Measurements from ENCODE around the gene SMIM10.

SMIM10 gene

DNA sequence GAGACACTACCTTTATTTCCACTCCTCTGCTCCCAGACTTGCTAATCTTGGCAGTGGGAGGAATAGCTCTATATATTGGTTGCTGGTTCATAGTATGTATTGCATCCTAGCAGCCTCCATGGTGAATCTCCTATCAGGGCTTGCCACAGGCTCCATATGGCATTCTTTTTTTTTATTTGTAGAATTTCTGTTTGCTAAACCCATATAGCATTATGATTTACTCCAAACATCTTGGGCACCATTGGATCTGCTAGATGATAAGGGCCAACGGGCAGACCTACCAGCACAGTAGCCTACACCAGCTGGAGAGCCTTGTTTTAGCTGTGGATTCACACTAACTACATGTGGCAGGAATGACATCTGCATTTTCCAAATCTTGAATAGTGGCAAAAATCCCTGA is 6.9 kb downstream of the SMIM10 start:
- no peak for DNase-seq (ENCODE audit: low spot score)
- in situ Hi-C loops (cut with MboI; ENCODE audit: low sequenced_read_pairs, unreplicated experiment): no loop called here
- TF ChIP-seq, protein P1, sequence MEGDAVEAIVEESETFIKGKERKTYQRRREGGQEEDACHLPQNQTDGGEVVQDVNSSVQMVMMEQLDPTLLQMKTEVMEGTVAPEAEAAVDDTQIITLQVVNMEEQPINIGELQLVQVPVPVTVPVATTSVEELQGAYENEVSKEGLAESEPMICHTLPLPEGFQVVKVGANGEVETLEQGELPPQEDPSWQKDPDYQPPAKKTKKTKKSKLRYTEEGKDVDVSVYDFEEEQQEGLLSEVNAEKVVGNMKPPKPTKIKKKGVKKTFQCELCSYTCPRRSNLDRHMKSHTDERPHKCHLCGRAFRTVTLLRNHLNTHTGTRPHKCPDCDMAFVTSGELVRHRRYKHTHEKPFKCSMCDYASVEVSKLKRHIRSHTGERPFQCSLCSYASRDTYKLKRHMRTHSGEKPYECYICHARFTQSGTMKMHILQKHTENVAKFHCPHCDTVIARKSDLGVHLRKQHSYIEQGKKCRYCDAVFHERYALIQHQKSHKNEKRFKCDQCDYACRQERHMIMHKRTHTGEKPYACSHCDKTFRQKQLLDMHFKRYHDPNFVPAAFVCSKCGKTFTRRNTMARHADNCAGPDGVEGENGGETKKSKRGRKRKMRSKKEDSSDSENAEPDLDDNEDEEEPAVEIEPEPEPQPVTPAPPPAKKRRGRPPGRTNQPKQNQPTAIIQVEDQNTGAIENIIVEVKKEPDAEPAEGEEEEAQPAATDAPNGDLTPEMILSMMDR (IDR thresholded peaks at IDR 0.05; ENCODE audit: borderline replicate concordance, control extremely low read depth, extremely low read depth, insufficient read depth, missing control alignments): no peak

DNA sequence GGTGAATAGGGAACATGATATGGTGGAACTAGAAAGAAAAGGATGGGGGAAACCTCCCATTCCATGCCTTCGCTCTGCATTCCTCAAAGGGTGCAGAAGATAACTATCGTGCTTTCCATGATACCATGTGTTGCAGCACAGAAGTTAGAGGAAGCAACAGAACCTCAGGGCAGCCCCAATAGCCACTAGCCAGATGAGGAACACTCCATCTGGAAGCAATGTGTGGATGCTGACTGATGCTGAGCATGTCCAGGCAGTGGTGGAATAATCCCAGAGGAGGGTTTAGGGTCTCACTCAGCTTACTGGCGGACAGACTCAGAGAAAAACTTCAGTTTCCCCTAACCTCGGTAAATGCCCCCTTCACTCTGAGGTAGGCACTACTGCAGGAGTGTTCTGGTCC is 7.5 kb downstream of the SMIM10 start:
- no peak for DNase-seq (ENCODE audit: low spot score)
- in situ Hi-C loops (cut with MboI; ENCODE audit: low sequenced_read_pairs, unreplicated experiment): no loop called here
- TF ChIP-seq, protein P1 (IDR thresholded peaks at IDR 0.05; ENCODE audit: borderline replicate concordance, control extremely low read depth, extremely low read depth, insufficient read depth, missing control alignments): no peak

DNA sequence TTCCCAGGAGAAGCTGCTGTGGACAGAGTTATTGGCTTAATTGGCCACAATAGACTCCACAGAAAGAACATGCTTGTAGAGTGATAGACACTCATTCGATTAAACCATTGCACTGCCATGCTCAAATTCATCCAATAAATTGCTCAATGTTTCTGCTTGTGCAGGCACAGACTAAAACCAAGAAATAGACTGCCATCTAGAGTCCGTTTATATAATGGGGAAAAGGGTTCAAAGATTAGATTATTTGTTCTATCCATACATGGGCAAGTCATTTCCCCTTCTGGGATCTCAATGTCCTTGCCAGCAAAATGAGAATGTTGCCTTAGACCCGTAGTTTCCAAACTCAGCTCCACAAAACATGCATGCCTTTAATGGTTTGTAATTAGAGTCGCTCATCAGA is 8.7 kb downstream of the SMIM10 start:
- in situ Hi-C loops (cut with MboI; ENCODE audit: low sequenced_read_pairs, unreplicated experiment): no loop called here
- DNase-seq (ENCODE audit: low spot score): peak; percentile 38
- TF ChIP-seq, protein P1 (IDR thresholded peaks at IDR 0.05; ENCODE audit: borderline replicate concordance, control extremely low read depth, extremely low read depth, insufficient read depth, missing control alignments): peak; percentile 32

DNA sequence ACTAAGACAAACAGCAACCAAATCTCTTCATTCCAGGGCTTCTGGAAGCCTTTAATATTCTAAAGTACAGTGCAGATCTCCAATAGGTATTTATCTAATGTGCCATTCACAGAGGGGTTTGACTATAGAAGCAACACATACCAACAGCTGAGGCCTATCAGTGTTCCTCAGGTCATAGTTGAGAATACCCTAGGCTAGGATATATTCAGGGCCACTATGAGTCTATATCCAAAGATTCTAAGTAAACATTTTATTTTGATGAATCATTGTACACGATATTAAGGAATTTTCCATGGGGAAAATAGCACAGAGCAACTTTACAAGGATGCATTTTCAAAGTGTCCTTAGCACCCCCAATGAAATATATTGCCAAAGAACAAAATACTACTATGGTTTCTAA is 9.7 kb downstream of the SMIM10 start:
- in situ Hi-C loops (cut with MboI; ENCODE audit: low sequenced_read_pairs, unreplicated experiment): no loop called here
- TF ChIP-seq, protein P1 (IDR thresholded peaks at IDR 0.05; ENCODE audit: borderline replicate concordance, control extremely low read depth, extremely low read depth, insufficient read depth, missing control alignments): no peak
- no peak for DNase-seq (ENCODE audit: low spot score)

DNA sequence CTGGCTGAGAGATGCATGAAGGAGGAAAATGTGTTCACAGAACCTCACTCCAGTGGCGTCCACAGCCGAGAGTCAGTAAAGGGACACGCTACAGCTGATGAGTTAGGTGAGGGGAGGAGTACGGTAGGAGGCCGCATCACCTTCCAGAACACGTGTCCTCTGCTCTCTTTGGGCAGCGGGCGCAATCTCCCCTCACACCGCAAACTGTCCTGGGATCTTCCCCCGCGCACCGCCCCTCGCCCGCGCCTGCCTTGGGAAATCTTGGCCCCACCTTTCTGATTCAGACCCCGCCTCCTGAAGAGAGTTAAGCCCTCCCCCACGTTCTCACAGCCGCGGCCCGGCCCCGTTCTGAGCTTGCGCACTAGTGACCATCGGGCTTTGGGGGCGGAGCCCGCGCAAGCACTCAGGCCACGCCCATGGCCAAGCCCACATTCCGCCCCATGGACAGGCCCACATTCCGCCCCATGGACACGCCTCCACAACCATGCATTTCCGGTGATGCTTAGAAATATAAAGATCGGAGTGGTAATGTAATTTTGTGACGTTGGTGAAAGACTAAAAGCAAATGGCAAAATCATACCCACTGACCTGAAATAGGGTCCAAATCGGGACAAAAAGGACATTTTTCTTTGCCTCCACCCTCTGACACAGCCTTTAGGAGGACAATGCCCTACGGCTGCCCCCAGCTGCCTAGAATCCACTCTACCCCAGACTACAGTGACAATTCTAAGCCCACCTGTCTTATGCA is 13.3 kb downstream of the SMIM10 start:
- TF ChIP-seq, protein P1 (IDR thresholded peaks at IDR 0.05; ENCODE audit: borderline replicate concordance, control extremely low read depth, extremely low read depth, insufficient read depth, missing control alignments): no peak
- in situ Hi-C loops (cut with MboI; ENCODE audit: low sequenced_read_pairs, unreplicated experiment): no loop called here
- DNase-seq (ENCODE audit: low spot score): peak; percentile 89

DNA sequence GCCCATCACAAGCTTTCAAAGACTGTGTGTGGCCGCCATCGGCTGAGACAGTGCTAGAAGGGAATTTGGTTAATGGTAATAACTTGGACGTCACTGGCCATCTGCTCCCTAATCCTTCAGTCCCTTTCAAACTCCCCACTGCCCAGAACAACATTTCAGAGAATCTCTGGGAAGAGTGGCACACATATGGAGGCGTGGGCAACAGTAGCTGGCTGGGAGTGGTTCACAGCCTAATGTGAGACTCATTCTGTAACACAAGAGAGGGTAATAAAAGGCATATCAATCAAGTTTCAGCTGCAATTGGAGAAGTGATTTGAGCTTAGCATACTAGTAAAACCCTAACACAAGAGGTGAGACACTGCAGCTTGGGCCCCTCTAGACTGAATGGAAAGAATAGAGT is 15.4 kb downstream of the SMIM10 start:
- in situ Hi-C loops (cut with MboI; ENCODE audit: low sequenced_read_pairs, unreplicated experiment): no loop called here
- DNase-seq (ENCODE audit: low spot score): no peak
- TF ChIP-seq, protein P1 (IDR thresholded peaks at IDR 0.05; ENCODE audit: borderline replicate concordance, control extremely low read depth, extremely low read depth, insufficient read depth, missing control alignments): no peak

Measured in GM13976 (cell line).